ENCODE data around the gene CLRN2. TPM values are rescaled to one million over a fixed set of nuclear protein-coding genes. Genes with fewer than 3 reads are reported as not detected.

Gene CLRN2
- total and polyA plus RNA-seq, 2 donors, result not detected

GRCh38 chr4:17512973-17513665 lies 1.8 kb upstream of the CLRN2 start:
- Histone ChIP-seq H3K36me3 (ENCODE audit: control insufficient read depth in 2 of 2, insufficient read depth in 2 of 2, low read length in 1 of 2) (peaks cover 0 to 2% of the 10 kb centered on the region in 2 donors), H3K4me3 (ENCODE audit: low read length in 2 of 2) (no peak overlapping the region), H3K27ac (ENCODE audit: low read depth in 1 of 2, low read length in 1 of 2) (no peak overlapping the region), H3K27me3 (ENCODE audit: control insufficient read depth in 2 of 2, insufficient read depth in 1 of 2, low read length in 1 of 2) (peaks cover 0 to 13% of the 10 kb centered on the region in 2 donors), H3K9me3 (ENCODE audit: control insufficient read depth in 2 of 2, insufficient read depth in 1 of 2, low read length in 1 of 2) (no peaks in the 10 kb centered on the region), H3K4me1 (ENCODE audit: control insufficient read depth in 2 of 2, insufficient read depth in 2 of 2, low read length in 2 of 2) (peaks cover 4 to 17% of the 10 kb centered on the region in 2 donors)
- DNase-seq (ENCODE audit: low read depth in 6 of 9, low spot score in 9 of 9), result no peak
- 95% methylated on average over 5 of the region's 5 CpGs for WGBS

- H3K4me1 ChIP-seq (ENCODE audit: control insufficient read depth in 2 of 2, insufficient read depth in 2 of 2, low read length in 2 of 2), result peaks cover 4 to 14% of the 10 kb centered on the region in 2 donors
- DNase-seq (ENCODE audit: low read depth in 6 of 9, low spot score in 9 of 9), result no peak
- H3K9me3 ChIP-seq (ENCODE audit: control insufficient read depth in 2 of 2, insufficient read depth in 1 of 2, low read length in 1 of 2), result no peaks in the 10 kb centered on the region
- no peak overlapping the region for H3K27ac ChIP-seq (ENCODE audit: low read depth in 1 of 2, low read length in 1 of 2)
- 91% methylated on average over 14 of the region's 14 CpGs for WGBS
- no peaks in the 10 kb centered on the region for H3K36me3 ChIP-seq (ENCODE audit: control insufficient read depth in 2 of 2, insufficient read depth in 2 of 2, low read length in 1 of 2)
- H3K4me3 ChIP-seq (ENCODE audit: low read length in 2 of 2), result no peak overlapping the region
- peaks cover 0 to 13% of the 10 kb centered on the region in 2 donors for H3K27me3 ChIP-seq (ENCODE audit: control insufficient read depth in 2 of 2, insufficient read depth in 1 of 2, low read length in 1 of 2)
Measured at GRCh38 chr4:17515445-17516407, 761 bp downstream of the CLRN2 start.

- Histone ChIP-seq H3K4me1 (ENCODE audit: control insufficient read depth in 2 of 2, insufficient read depth in 2 of 2, low read length in 2 of 2) (peaks cover 0 to 6% of the 10 kb centered on the region in 2 donors), H3K9me3 (ENCODE audit: control insufficient read depth in 2 of 2, insufficient read depth in 1 of 2, low read length in 1 of 2) (no peaks in the 10 kb centered on the region), H3K4me3 (ENCODE audit: low read length in 2 of 2) (no peak overlapping the region), H3K27me3 (ENCODE audit: control insufficient read depth in 2 of 2, insufficient read depth in 1 of 2, low read length in 1 of 2) (peaks cover 0 to 13% of the 10 kb centered on the region in 2 donors), H3K27ac (ENCODE audit: low read depth in 1 of 2, low read length in 1 of 2) (no peak overlapping the region), H3K36me3 (ENCODE audit: control insufficient read depth in 2 of 2, insufficient read depth in 2 of 2, low read length in 1 of 2) (no peaks in the 10 kb centered on the region)
- DNase-seq (ENCODE audit: low read depth in 6 of 9, low spot score in 9 of 9), result no peak
- 79% methylated on average over 1 of the region's 1 CpG for WGBS
Measured at GRCh38 chr4:17516980-17517379, 2.0 kb downstream of the CLRN2 start.

DNA sequence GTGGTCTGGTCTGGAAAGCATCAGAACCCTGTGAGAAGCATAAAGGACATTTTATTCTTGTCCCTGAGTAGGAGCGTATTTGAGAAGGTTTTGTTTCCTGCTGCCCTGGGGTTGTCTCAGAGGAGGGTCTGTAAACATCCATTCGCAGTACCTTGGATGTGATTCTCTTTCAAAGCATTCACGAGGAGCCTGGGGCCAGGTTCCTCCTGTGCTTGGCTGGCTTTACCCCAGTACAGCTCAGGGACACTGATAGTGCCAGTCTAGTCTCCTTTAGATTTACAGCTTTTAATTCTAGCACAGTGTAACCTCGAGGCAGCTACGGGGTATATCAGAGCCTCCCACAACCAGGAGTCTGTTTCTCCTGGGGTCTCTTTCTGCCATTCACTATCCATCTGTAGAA lies 2.7 kb downstream of the CLRN2 start:
- Histone ChIP-seq H3K4me3 (ENCODE audit: low read length in 2 of 2) (no peak overlapping the region), H3K9me3 (ENCODE audit: control insufficient read depth in 2 of 2, insufficient read depth in 1 of 2, low read length in 1 of 2) (no peaks in the 10 kb centered on the region), H3K27me3 (ENCODE audit: control insufficient read depth in 2 of 2, insufficient read depth in 1 of 2, low read length in 1 of 2) (peaks cover 0 to 13% of the 10 kb centered on the region in 2 donors), H3K27ac (ENCODE audit: low read depth in 1 of 2, low read length in 1 of 2) (no peak overlapping the region), H3K4me1 (ENCODE audit: control insufficient read depth in 2 of 2, insufficient read depth in 2 of 2, low read length in 2 of 2) (no peaks in the 10 kb centered on the region), H3K36me3 (ENCODE audit: control insufficient read depth in 2 of 2, insufficient read depth in 2 of 2, low read length in 1 of 2) (no peaks in the 10 kb centered on the region)
- no peak for DNase-seq (ENCODE audit: low read depth in 6 of 9, low spot score in 9 of 9)
- WGBS, result 87% methylated on average over 5 of the region's 5 CpGs

DNA sequence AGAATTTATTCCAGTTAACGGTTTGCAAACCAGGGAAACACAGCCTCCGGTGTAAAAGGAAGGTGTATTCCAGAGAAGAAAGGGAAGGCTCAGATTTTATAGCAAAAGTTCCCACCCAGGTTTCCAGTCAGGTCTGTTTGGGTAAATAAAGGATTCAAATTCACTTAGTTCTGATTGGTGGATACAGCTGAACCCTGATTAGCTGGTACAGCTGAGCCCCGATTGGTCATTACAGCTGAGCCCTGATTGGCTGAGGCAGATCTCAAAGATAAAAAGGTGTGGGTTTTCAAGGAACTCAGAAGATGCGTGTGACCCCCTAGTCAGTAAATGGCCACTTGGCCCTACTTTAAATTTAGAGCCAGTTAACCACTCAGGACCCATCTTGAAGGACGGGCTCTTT lies 6.6 kb downstream of the CLRN2 start:
- Histone ChIP-seq H3K4me1 (ENCODE audit: control insufficient read depth in 2 of 2, insufficient read depth in 2 of 2, low read length in 2 of 2) (no peaks in the 10 kb centered on the region), H3K4me3 (ENCODE audit: low read length in 2 of 2) (no peak overlapping the region), H3K36me3 (ENCODE audit: control insufficient read depth in 2 of 2, insufficient read depth in 2 of 2, low read length in 1 of 2) (no peaks in the 10 kb centered on the region), H3K9me3 (ENCODE audit: control insufficient read depth in 2 of 2, insufficient read depth in 1 of 2, low read length in 1 of 2) (no peaks in the 10 kb centered on the region), H3K27ac (ENCODE audit: low read depth in 1 of 2, low read length in 1 of 2) (no peak overlapping the region), H3K27me3 (ENCODE audit: control insufficient read depth in 2 of 2, insufficient read depth in 1 of 2, low read length in 1 of 2) (peaks cover 0 to 5% of the 10 kb centered on the region in 2 donors)
- DNase-seq (ENCODE audit: low read depth in 6 of 9, low spot score in 9 of 9), result no peak
- 96% methylated on average over 5 of the region's 5 CpGs for WGBS

DNA sequence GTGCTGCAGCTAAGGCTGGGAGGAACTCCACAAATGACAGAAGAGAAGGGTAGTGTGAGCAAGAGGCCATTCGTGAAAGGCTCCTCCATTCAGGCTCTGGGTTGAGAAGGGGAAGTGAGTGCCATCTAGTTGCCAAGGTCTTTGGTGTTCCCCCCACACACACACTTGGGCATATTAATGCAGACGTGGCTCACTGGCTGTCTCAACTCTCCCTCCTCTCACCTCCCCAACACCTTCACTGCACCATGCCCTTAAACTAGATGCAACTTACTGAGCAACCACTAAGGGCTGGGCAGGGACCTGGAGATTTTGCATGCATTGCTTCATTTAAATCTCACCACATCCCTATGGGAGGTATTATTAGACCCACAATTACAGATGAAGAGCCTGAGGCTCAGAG lies 8.7 kb downstream of the CLRN2 start:
- 30% methylated on average over 2 of the region's 2 CpGs for WGBS

DNA sequence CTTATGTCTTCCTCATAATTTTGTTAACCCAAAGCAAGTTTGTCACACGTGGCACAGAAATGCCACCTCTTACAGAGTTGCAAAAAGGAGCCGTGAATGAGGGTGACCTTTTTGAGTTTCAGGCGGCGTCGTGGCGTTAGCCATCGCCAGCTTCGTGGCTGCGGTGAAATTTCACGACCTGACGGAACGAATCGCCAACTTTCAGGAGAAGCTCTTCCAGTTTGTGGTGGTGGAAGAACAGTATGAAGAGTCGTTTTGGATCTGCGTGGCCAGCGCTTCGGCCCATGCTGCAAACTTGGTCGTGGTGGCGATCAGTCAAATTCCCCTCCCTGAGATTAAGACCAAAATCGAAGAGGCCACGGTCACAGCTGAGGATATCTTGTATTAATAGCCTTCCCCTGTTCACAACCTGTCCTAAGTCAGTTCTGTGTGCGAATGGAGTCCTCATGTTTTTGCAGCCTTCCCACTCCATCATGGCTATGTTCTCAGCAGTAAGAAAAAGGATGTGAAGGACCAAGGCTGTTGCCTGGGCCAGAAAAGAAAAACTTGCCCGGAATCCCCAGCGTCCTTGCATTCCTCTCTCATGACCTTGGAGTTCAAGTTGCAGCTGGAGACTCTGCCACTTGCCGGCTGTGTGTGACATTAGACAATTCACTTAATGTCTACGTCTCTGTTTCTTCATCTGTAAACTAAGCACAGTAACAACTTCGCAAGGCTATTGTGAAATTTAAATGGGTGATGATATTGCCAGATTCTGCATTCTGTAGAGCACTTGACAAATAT lies 11.9 kb downstream of the CLRN2 start:
- Histone ChIP-seq H3K36me3 (ENCODE audit: control insufficient read depth in 2 of 2, insufficient read depth in 2 of 2, low read length in 1 of 2) (no peaks in the 10 kb centered on the region), H3K9me3 (ENCODE audit: control insufficient read depth in 2 of 2, insufficient read depth in 1 of 2, low read length in 1 of 2) (peaks cover 0 to 1% of the 10 kb centered on the region in 2 donors), H3K4me3 (ENCODE audit: low read length in 2 of 2) (no peak overlapping the region), H3K4me1 (ENCODE audit: control insufficient read depth in 2 of 2, insufficient read depth in 2 of 2, low read length in 2 of 2) (no peaks in the 10 kb centered on the region), H3K27ac (ENCODE audit: low read depth in 1 of 2, low read length in 1 of 2) (no peak overlapping the region), H3K27me3 (ENCODE audit: control insufficient read depth in 2 of 2, insufficient read depth in 1 of 2, low read length in 1 of 2) (no peaks in the 10 kb centered on the region)
- 94% methylated on average over 27 of the region's 27 CpGs for WGBS
- DNase-seq (ENCODE audit: low read depth in 6 of 9, low spot score in 9 of 9), result no peak

More for the DNA sequence above, 8.7 kb downstream of the CLRN2 start:
- peaks cover 0 to 1% of the 10 kb centered on the region in 2 donors for H3K9me3 ChIP-seq (ENCODE audit: control insufficient read depth in 2 of 2, insufficient read depth in 1 of 2, low read length in 1 of 2)
- no peak overlapping the region for H3K4me3 ChIP-seq (ENCODE audit: low read length in 2 of 2)
- no peaks in the 10 kb centered on the region for H3K36me3 ChIP-seq (ENCODE audit: control insufficient read depth in 2 of 2, insufficient read depth in 2 of 2, low read length in 1 of 2)
- H3K27me3 ChIP-seq (ENCODE audit: control insufficient read depth in 2 of 2, insufficient read depth in 1 of 2, low read length in 1 of 2), result no peaks in the 10 kb centered on the region
- no peak for DNase-seq (ENCODE audit: low read depth in 6 of 9, low spot score in 9 of 9)
- H3K27ac ChIP-seq (ENCODE audit: low read depth in 1 of 2, low read length in 1 of 2), result no peak overlapping the region
- H3K4me1 ChIP-seq (ENCODE audit: control insufficient read depth in 2 of 2, insufficient read depth in 2 of 2, low read length in 2 of 2), result no peaks in the 10 kb centered on the region

DNA sequence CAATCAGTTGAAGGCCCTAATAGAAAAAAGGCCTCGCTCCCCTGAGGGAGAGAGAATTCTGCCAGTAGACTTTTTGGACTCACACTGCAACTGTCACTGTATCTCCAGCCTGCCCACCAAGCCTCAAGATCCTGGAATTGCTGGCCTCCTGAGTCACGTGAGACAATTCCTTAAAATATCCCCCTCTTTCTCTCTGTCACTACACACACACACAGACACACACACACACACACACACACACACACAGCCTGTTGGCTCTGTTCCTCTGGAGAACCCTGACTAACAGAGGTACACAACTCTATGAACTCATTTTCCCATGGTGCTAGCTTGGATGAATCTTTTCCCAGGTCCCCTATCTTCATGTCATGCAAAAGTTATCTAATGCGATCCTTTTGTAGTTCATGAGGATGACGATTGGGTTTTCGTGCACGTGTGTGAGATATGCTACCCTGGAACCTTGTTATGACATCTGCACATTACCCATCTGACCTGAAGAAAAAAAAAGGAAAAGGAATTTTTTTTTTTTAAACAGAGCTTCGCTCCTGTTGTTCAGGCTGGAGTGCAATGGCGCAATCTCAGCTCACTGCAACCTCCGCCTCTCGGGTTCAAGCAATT lies 13.7 kb downstream of the CLRN2 start:
- DNase-seq (ENCODE audit: low read depth in 6 of 9, low spot score in 9 of 9), result no peak
- 96% methylated on average over 10 of the region's 10 CpGs for WGBS
- no peak overlapping the region for H3K27ac ChIP-seq (ENCODE audit: low read depth in 1 of 2, low read length in 1 of 2)
- H3K4me3 ChIP-seq (ENCODE audit: low read length in 2 of 2), result no peak overlapping the region
- peaks cover 0 to 1% of the 10 kb centered on the region in 2 donors for H3K9me3 ChIP-seq (ENCODE audit: control insufficient read depth in 2 of 2, insufficient read depth in 1 of 2, low read length in 1 of 2)
- H3K4me1 ChIP-seq (ENCODE audit: control insufficient read depth in 2 of 2, insufficient read depth in 2 of 2, low read length in 2 of 2), result no peaks in the 10 kb centered on the region
- H3K27me3 ChIP-seq (ENCODE audit: control insufficient read depth in 2 of 2, insufficient read depth in 1 of 2, low read length in 1 of 2), result no peaks in the 10 kb centered on the region
- H3K36me3 ChIP-seq (ENCODE audit: control insufficient read depth in 2 of 2, insufficient read depth in 2 of 2, low read length in 1 of 2), result no peaks in the 10 kb centered on the region
